Ascending aorta (tissue), 2 donors: Measurements from ENCODE around the gene KRTAP3-1. TPM values are rescaled to one million over a fixed set of nuclear protein-coding genes. Genes with fewer than 3 reads are reported as not detected.

Source experiments
- DNase-seq, 2 donors: peaks; one replicate each; pipeline ENCODE4 v3.0.0-alpha.2; 2019; ENCODE audit warnings: low spot score in 2 of 2
- H3K27ac ChIP-seq, 2 donors: fragments of 200-600 bp; sonication (generic); one replicate each; pipeline ENCODE4 v1.5.1; 2016 to 2017; ENCODE audit warnings: mild to moderate bottlenecking in 1 of 2
- H3K27me3 ChIP-seq: fragments of 200-600 bp; sonication (generic); one replicate; pipeline ENCODE4 v1.5.1; 2017
- H3K36me3 ChIP-seq, 2 donors: fragments of 200-600 bp; sonication (generic); one replicate each; pipeline ENCODE4 v1.5.1; 2016
- H3K4me1 ChIP-seq, 2 donors: fragments of 200-600 bp; sonication (generic); one replicate each; pipeline ENCODE4 v1.5.1; 2016 to 2017; ENCODE audit warnings: mild to moderate bottlenecking in 1 of 2
- H3K4me3 ChIP-seq, 2 donors: fragments of 200-600 bp; sonication (generic); one replicate each; pipeline ENCODE4 v1.5.1; 2016 to 2017; ENCODE audit warnings: mild to moderate bottlenecking in 1 of 2
- H3K9me3 ChIP-seq, 2 donors: fragments of 200-600 bp; sonication (generic); one replicate each; pipeline ENCODE4 v1.5.1; 2016
- CTCF ChIP-seq, 3 experiments: fragments of 200-600 bp in 2 of 3; fragments of 450-650 bp in 1 of 3; sonication (generic) in 2 of 3; IDR thresholded peaks; one replicate each; pipeline ENCODE4 v1.5.1; 2016 to 2019; ENCODE audit warnings: antibody characterized with exemption in 3 of 3, mild to moderate bottlenecking in 1 of 3, moderate library complexity in 1 of 3
- intact Hi-C: fragments of 100-400 bp; cut with DNase I; formaldehyde crosslinking; loops from one replicate; pipeline ENCODE4 v1.15.1; 2023
- total RNA-seq: library from RNA; depleted of rRNA; stranded (reverse); fragments of >200 nt; gene quantifications from one replicate; pipeline ENCODE4 v1.1.0, GENCODE V29; 2016

Gene KRTAP3-1
- total RNA-seq, 1 donor from 2014 or later: not detected

DNA sequence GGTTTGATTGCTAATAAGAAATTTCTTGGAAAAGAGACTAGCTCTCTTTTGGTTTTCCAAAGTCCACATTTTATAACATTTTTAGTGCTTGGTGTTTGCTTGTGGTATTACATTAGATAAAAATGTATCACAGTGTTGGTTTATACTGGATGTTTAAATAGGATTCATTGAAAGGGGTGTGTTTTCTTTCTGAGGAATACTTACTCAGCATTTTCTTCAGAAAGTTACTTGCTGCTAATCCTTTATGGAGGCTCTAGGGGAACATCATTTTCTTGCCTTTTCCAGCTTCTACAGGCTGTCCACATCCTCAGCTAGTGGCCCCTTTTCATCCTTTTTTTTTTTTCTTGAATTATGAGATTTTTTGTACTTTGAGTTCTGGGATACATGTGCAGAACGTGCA, 41.3 kb downstream of the KRTAP3-1 start:
- H3K27ac ChIP-seq: no peak overlapping the region
- intact Hi-C loops: no loop called here
- TF ChIP-seq CTCF (IDR thresholded peaks at IDR 0.05): no peak
- H3K9me3 ChIP-seq: no peaks in the 10 kb centered on the region
- H3K4me1 ChIP-seq: no peaks in the 10 kb centered on the region
- no peaks in the 10 kb centered on the region for H3K27me3 ChIP-seq
- no peaks in the 10 kb centered on the region for H3K36me3 ChIP-seq
- no peak overlapping the region for H3K4me3 ChIP-seq
- DNase-seq: no peak

DNA sequence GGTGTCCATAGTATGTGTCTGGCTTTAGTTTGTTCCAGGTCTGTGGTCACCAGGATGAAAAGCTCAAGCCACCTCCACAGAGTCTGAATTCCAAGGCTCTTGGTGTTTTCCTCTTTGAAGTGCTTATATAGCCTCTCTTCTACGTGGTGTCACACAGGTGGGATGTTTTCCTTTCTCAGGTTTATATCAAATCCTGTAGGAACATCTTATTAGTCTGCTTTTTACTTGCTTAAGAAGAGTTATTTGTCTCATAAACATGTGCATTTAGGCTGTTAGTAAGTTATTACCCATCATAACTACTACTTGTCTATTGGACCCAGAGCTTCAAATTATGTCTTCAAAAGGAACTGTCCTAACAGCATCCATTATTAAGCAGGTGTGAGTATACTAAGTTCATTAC, 42.1 kb downstream of the KRTAP3-1 start, which contains the start of gene KRT39:
TSS of gene KRT39 (minus strand) at position 101 of the 400 bp plus-strand sequence. CDS start at position 9, 92 bp downstream.
- H3K4me3 ChIP-seq: no peak within 1 kb of the TSS
- TF ChIP-seq CTCF (IDR thresholded peaks at IDR 0.05): no peak
- no peaks in the 10 kb centered on the region for H3K36me3 ChIP-seq
- H3K27me3 ChIP-seq: no peaks in the 10 kb centered on the region
- no peaks in the 10 kb centered on the region for H3K9me3 ChIP-seq
- intact Hi-C loops: no loop called here
- H3K27ac ChIP-seq: no peak within 1 kb of the TSS
- no peaks in the 10 kb centered on the region for H3K4me1 ChIP-seq
- no peak for DNase-seq

GRCh38 chr17:40963838-40964237, 45.1 kb downstream of the KRTAP3-1 start:
- DNase-seq: no peak
- peak in 2 of 3 experiments; percentile 34 to 36 for TF ChIP-seq CTCF (IDR thresholded peaks at IDR 0.05)
- H3K36me3 ChIP-seq: no peaks in the 10 kb centered on the region
- no peaks in the 10 kb centered on the region for H3K9me3 ChIP-seq
- intact Hi-C loops: no loop called here
- no peaks in the 10 kb centered on the region for H3K27me3 ChIP-seq
- H3K4me1 ChIP-seq: no peaks in the 10 kb centered on the region
- H3K4me3 ChIP-seq: no peak overlapping the region
- H3K27ac ChIP-seq: no peak overlapping the region

DNA sequence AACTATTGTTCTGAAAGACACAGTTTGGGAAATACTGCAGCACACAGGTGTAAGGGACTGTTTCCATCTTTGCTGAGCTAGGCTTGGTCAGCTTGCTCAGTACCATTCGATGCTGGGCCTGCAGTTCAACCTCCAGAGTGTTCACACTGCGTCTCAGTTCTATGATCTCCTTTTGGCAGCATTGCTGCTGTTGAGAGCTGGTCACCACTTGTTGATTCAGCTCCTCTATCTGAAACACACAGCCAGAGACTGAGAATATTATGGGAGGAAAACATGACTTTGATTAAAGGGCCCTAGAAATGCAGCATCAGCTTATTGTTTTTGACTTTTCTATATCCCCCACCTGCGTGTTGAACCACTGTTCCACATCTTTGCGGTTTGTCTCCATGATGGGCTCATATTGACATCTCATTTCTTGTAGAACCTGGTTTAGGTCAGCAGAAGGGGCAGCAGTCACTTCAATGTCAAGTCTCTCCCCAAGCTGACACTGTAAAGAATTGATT, 46.8 kb downstream of the KRTAP3-1 start:
- intact Hi-C loops: no loop called here
- H3K4me3 ChIP-seq: no peak overlapping the region
- no peaks in the 10 kb centered on the region for H3K36me3 ChIP-seq
- no peaks in the 10 kb centered on the region for H3K4me1 ChIP-seq
- DNase-seq: no peak
- H3K27ac ChIP-seq: no peak overlapping the region
- H3K27me3 ChIP-seq: no peaks in the 10 kb centered on the region
- TF ChIP-seq CTCF (IDR thresholded peaks at IDR 0.05): no peak
- H3K9me3 ChIP-seq: no peaks in the 10 kb centered on the region

DNA sequence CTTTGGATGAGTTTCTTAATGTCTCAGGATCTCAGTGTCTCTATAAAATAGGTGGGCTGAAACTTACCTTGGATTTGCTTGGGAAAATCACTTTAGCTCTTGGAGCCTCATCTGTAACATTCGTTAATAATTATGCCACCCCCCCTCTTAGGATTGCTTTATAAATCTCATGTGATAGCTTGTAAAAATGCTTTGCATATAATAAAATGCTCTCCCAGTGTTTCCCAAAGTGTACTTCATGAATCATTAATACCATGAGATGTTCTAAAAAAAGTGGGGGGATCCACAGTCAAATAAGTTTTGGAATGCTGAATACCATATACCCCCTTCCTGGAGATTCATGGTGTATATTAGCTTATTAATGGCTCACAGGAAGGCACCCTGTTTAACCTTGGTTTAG, 47.3 kb downstream of the KRTAP3-1 start:
- Histone ChIP-seq H3K36me3 (no peaks in the 10 kb centered on the region), H3K4me1 (no peaks in the 10 kb centered on the region), H3K27ac (no peak overlapping the region), H3K9me3 (no peaks in the 10 kb centered on the region), H3K4me3 (no peak overlapping the region), H3K27me3 (no peaks in the 10 kb centered on the region)
- DNase-seq: no peak
- intact Hi-C loops: no loop called here
- TF ChIP-seq CTCF (IDR thresholded peaks at IDR 0.05): no peak

GRCh38 chr17:40960144-40960543, 48.8 kb downstream of the KRTAP3-1 start:
- H3K9me3 ChIP-seq: no peaks in the 10 kb centered on the region
- DNase-seq: no peak
- no peaks in the 10 kb centered on the region for H3K27me3 ChIP-seq
- no peaks in the 10 kb centered on the region for H3K4me1 ChIP-seq
- H3K27ac ChIP-seq: no peak overlapping the region
- no peak overlapping the region for H3K4me3 ChIP-seq
- H3K36me3 ChIP-seq: no peaks in the 10 kb centered on the region
- intact Hi-C loops: no loop called here
- TF ChIP-seq CTCF (IDR thresholded peaks at IDR 0.05): no peak
